HL-60 (cell line): ENCODE data around the gene PACRG.

Experiments
- DNase-seq, 2 experiments: peaks; one replicate each; pipeline ENCODE4 v3.0.0-alpha.2; 2010 to 2020; ENCODE audit warnings: low read depth in 1 of 2, low spot score in 1 of 2
- H3K27ac ChIP-seq: fragments of 250-450 bp; sonication (Bioruptor Pico); replicated peaks from 2 replicates; pipeline ENCODE4 v1.5.1; 2020; ENCODE audit warnings: mild to moderate bottlenecking, moderate library complexity
- H3K27me3 ChIP-seq: fragments of 250-450 bp; sonication (Bioruptor Pico); 2 replicates; pipeline ENCODE4 v1.5.1; 2021; ENCODE audit warnings: mild to moderate bottlenecking, moderate library complexity; ENCODE audit not compliant: insufficient read depth, poor library complexity, severe bottlenecking
- H3K4me3 ChIP-seq: replicated peaks from 2 replicates; pipeline ENCODE4 v1.5.1; 2011; ENCODE audit warnings: mild to moderate bottlenecking, control low read depth, low read length; ENCODE audit not compliant: insufficient read depth
- GABPA ChIP-seq: IDR thresholded peaks from 2 replicates; pipeline ENCODE4 v1.6.1; 2012; ENCODE audit warnings: low read depth
- POLR2AphosphoS5 ChIP-seq: IDR thresholded peaks from 2 replicates; pipeline ENCODE4 v1.6.1; 2012; ENCODE audit warnings: low read depth
- SPI1 ChIP-seq: IDR thresholded peaks from 2 replicates; pipeline ENCODE4 v1.6.1; 2012; ENCODE audit warnings: low read depth, mild to moderate bottlenecking, borderline replicate concordance
- TF ChIP-seq, protein P1 (sequence below): IDR thresholded peaks from 2 replicates; pipeline ENCODE4 v1.6.1; 2012; ENCODE audit warnings: low read depth; ENCODE audit not compliant: insufficient replicate concordance
- TF ChIP-seq, protein P2 (sequence below): IDR thresholded peaks from one replicate; pipeline ENCODE4 v1.5.1; 2011; ENCODE audit warnings: low read length, control low read depth, inconsistent platforms; ENCODE audit not compliant: insufficient read depth

PACRG gene

DNA sequence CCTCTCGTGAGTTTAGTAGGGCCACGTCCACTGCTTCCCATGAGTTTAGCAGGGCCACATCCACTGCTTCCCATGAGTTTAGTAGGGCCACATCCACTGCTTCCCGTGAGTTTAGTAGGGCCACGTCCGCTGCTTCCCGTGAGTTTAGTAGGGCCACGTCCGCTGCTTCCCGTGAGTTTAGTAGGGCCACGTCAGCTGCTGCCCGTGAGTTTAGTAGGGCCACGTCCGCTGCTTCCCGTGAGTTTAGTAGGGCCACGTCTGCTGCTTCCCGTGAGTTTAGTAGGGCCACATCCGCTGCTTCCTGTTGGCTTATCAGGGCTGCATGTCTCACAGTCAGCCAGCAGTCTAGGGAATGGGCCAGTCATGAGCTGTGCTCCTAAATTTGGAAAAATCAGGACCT, 573.1 kb downstream of the PACRG start:
- Histone ChIP-seq H3K27ac (no peak overlapping the region), H3K27me3 (no peaks in the 10 kb centered on the region), H3K4me3 (no peak overlapping the region)
- TF ChIP-seq GABPA = no peak
- TF ChIP-seq, protein P1, sequence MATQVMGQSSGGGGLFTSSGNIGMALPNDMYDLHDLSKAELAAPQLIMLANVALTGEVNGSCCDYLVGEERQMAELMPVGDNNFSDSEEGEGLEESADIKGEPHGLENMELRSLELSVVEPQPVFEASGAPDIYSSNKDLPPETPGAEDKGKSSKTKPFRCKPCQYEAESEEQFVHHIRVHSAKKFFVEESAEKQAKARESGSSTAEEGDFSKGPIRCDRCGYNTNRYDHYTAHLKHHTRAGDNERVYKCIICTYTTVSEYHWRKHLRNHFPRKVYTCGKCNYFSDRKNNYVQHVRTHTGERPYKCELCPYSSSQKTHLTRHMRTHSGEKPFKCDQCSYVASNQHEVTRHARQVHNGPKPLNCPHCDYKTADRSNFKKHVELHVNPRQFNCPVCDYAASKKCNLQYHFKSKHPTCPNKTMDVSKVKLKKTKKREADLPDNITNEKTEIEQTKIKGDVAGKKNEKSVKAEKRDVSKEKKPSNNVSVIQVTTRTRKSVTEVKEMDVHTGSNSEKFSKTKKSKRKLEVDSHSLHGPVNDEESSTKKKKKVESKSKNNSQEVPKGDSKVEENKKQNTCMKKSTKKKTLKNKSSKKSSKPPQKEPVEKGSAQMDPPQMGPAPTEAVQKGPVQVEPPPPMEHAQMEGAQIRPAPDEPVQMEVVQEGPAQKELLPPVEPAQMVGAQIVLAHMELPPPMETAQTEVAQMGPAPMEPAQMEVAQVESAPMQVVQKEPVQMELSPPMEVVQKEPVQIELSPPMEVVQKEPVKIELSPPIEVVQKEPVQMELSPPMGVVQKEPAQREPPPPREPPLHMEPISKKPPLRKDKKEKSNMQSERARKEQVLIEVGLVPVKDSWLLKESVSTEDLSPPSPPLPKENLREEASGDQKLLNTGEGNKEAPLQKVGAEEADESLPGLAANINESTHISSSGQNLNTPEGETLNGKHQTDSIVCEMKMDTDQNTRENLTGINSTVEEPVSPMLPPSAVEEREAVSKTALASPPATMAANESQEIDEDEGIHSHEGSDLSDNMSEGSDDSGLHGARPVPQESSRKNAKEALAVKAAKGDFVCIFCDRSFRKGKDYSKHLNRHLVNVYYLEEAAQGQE = no peak
- no peak for TF ChIP-seq SPI1
- TF ChIP-seq, protein P2, sequence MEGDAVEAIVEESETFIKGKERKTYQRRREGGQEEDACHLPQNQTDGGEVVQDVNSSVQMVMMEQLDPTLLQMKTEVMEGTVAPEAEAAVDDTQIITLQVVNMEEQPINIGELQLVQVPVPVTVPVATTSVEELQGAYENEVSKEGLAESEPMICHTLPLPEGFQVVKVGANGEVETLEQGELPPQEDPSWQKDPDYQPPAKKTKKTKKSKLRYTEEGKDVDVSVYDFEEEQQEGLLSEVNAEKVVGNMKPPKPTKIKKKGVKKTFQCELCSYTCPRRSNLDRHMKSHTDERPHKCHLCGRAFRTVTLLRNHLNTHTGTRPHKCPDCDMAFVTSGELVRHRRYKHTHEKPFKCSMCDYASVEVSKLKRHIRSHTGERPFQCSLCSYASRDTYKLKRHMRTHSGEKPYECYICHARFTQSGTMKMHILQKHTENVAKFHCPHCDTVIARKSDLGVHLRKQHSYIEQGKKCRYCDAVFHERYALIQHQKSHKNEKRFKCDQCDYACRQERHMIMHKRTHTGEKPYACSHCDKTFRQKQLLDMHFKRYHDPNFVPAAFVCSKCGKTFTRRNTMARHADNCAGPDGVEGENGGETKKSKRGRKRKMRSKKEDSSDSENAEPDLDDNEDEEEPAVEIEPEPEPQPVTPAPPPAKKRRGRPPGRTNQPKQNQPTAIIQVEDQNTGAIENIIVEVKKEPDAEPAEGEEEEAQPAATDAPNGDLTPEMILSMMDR = no peak
- no peak for TF ChIP-seq POLR2AphosphoS5
- no peak for DNase-seq

- TF ChIP-seq GABPA (no peak), POLR2AphosphoS5 (no peak), SPI1 (no peak)
- TF ChIP-seq, protein P2 = no peak
- TF ChIP-seq, protein P1 = no peak
- no peak for DNase-seq
- no peak overlapping the region for H3K4me3 ChIP-seq
- no peaks in the 10 kb centered on the region for H3K27me3 ChIP-seq
- no peak overlapping the region for H3K27ac ChIP-seq
These were observed 574.2 kb downstream of the PACRG start for GRCh38 chr6:163301726-163302635.

DNA sequence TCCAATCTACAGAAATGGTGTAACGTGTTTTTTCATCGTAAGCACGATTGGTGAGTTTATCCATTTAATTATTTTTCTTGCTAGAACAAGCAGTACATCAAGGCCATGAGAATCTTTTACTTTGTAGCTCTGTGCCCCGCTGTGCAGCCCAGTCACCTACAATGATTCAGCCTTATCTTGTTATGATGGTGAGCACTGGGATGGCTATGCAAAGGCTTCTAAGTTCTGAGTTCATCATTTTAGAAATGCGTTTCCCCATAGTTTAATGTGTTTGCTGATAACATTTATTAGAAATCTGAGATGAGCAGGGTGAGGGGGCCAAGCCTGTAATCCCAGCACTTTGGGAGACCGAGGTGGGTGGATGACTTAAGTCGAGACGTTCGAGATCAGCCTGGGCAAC, 575.0 kb downstream of the PACRG start:
- Histone ChIP-seq H3K27ac (no peak overlapping the region), H3K27me3 (no peaks in the 10 kb centered on the region), H3K4me3 (no peak overlapping the region)
- TF ChIP-seq SPI1 = no peak
- no peak for DNase-seq

- H3K27me3 ChIP-seq = no peaks in the 10 kb centered on the region
- H3K27ac ChIP-seq = no peak overlapping the region
- TF ChIP-seq SPI1 (no peak), GABPA (no peak), POLR2AphosphoS5 (no peak)
- TF ChIP-seq, protein P1 = no peak
- TF ChIP-seq, protein P2 = no peak
- DNase-seq = no peak
- H3K4me3 ChIP-seq = no peak overlapping the region
These were observed 578.2 kb downstream of the PACRG start for GRCh38 chr6:163306000-163306399.
